RWPE2 (cell line): Measurements from ENCODE around the gene TSHZ2.

ENCODE experiments used
- ATAC-seq: fragments of 200-7000 bp; cut with Tn5 transposase; 3 replicates; pipeline ENCODE4 v1.9.1; 2021; ENCODE audit warnings: low read depth
- DNase-seq: peaks from one replicate; pipeline ENCODE4 v3.0.0-alpha.2; 2020; ENCODE audit warnings: low spot score
- H3K27ac ChIP-seq: fragments of 450-650 bp; 2 replicates; pipeline ENCODE4 v1.5.1; 2017; ENCODE audit warnings: mild to moderate bottlenecking; ENCODE audit not compliant: poor library complexity, severe bottlenecking
- H3K27me3 ChIP-seq: fragments of 250-450 bp; sonication (Bioruptor Pico); 2 replicates; pipeline ENCODE4 v1.5.1; 2021; ENCODE audit warnings: mild to moderate bottlenecking, moderate library complexity; ENCODE audit not compliant: insufficient read depth, poor library complexity, severe bottlenecking
- H3K36me3 ChIP-seq: fragments of 250-450 bp; sonication (Bioruptor Pico); 2 replicates; pipeline ENCODE4 v1.5.1; 2020; ENCODE audit warnings: low read depth, mild to moderate bottlenecking, moderate library complexity
- H3K4me1 ChIP-seq: fragments of 250-450 bp; sonication (Bioruptor Pico); 2 replicates; pipeline ENCODE4 v1.5.1; 2021; ENCODE audit warnings: mild to moderate bottlenecking, moderate library complexity; ENCODE audit not compliant: insufficient read depth, poor library complexity, severe bottlenecking
- H3K4me3 ChIP-seq: fragments of 250-450 bp; sonication (Bioruptor Pico); 2 replicates; pipeline ENCODE4 v1.5.1; 2021; ENCODE audit warnings: mild to moderate bottlenecking, moderate library complexity; ENCODE audit not compliant: severe bottlenecking
- H3K9me3 ChIP-seq: fragments of 250-450 bp; sonication (Bioruptor Pico); 2 replicates; pipeline ENCODE4 v1.5.1; 2021; ENCODE audit warnings: mild to moderate bottlenecking, moderate library complexity; ENCODE audit not compliant: severe bottlenecking
- TF ChIP-seq, protein P1 (sequence below): fragments of 450-650 bp; IDR thresholded peaks from one replicate; pipeline ENCODE4 v1.5.1; 2017; ENCODE audit warnings: mild to moderate bottlenecking, moderate library complexity; ENCODE audit not compliant: poor library complexity, severe bottlenecking

Gene TSHZ2

DNA sequence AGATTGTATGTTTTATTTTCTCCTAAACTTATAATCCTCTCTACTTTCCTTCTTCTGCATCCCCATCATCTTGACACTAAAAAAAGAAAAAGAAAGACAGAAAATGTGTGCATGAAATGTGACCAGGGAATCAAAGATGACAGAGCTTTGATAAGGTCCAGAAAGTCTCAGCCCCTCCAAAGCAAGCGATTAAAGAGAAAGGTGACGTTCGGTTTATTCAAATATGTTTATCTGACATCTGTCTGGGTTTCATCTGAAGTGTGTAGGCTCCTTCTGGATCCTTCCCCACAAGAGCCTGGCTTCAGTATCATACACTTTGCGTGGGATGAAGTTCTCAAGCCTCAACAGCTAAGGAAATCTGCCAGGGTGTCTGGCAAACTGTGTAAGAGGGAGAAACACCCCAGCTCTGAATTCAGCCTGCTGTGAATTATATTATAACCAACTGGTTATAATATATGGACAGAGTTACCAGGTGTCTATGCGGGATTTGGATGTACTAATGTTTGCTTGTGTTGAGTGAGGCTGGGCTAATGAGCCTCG, 358.5 kb downstream of the TSHZ2 start:
- Histone ChIP-seq H3K27ac (no peak overlapping the region), H3K4me3 (no peak overlapping the region), H3K36me3 (no peaks in the 10 kb centered on the region), H3K4me1 (peaks cover 7% of the 10 kb centered on the region), H3K9me3 (no peaks in the 10 kb centered on the region), H3K27me3 (no peaks in the 10 kb centered on the region)
- TF ChIP-seq, protein P1, sequence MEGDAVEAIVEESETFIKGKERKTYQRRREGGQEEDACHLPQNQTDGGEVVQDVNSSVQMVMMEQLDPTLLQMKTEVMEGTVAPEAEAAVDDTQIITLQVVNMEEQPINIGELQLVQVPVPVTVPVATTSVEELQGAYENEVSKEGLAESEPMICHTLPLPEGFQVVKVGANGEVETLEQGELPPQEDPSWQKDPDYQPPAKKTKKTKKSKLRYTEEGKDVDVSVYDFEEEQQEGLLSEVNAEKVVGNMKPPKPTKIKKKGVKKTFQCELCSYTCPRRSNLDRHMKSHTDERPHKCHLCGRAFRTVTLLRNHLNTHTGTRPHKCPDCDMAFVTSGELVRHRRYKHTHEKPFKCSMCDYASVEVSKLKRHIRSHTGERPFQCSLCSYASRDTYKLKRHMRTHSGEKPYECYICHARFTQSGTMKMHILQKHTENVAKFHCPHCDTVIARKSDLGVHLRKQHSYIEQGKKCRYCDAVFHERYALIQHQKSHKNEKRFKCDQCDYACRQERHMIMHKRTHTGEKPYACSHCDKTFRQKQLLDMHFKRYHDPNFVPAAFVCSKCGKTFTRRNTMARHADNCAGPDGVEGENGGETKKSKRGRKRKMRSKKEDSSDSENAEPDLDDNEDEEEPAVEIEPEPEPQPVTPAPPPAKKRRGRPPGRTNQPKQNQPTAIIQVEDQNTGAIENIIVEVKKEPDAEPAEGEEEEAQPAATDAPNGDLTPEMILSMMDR = no peak
- ATAC-seq (peak; percentile 6; the same call in 1 of the 3 replicates), DNase-seq (no peak)

DNA sequence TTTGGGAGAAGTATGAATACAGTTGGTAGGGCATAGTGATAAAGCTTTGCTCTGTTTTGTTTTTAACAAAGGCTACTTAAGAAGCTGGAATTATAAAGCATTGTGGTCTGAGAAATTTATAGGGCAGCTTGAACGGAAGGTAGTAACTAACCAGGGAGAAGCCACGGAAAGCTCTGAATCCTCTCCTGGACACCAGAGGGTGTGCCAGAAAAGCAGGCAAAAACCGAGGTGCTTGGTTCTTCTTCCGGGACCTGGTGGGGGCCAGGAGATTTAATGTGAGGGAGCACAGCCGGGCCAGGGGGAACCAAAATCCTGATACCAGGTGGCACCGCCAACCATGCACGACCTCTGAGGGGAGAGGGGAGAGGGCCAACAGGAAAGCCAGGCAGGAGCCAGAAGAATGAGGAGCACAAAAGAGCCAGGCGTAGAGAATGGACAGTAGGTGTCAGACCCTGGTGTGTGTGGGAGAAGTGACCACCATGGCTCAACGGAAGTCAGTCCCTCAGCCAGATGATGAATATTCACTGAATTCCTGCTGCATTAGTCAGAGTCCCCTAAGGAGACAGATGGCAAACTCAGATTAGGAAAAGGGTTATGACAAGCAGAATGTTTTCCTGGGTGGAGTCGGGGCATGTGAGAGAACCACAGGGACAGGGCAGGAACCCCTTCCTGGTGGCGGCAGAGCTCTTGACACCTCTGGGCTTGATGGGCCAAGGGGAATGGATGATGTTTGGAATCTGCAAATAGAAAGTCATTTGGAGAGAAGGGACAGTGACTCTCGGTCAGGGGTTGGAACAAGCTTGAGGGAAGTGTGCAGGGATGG, 359.2 kb downstream of the TSHZ2 start:
- no peaks in the 10 kb centered on the region for H3K27me3 ChIP-seq

DNA sequence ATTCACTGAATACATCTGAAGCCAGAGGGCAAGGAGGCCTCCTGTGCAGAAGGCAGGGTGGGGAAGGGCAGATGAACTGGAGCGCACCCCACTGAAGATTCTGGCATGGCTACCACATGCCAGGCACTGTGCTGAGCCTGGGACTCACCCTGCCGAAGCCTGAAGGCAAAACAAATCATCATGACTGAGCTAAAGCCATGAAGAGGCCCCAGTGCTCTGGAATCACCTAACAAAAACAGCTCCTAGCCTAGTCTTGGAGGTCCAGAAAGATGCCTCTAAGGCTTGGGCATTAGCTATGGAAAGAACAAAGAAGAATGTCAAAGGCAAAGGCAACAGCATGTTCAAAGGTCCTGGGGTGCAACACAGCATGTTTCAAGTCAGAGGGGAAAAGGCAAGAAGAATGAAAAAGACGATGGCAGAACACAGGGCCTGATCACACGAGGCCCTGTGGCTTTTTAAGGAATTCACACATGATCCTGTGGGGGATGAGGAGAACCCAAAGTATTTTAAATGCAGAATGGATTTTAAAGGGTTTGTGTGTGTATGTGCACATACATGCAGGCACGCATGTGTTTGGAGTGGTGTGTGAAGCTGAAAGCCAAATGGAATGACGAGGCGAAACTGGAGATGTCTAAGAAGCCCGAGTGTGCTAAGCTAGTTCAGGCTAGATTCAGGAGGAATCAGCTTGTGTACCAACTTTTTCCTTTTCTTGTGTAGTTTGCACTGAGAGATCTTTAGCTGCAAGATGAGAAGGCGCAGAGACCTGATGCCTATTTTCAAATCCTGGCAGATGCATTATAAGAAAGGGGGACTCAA, 360.1 kb downstream of the TSHZ2 start:
- Histone ChIP-seq H3K4me3 (no peak overlapping the region), H3K9me3 (no peaks in the 10 kb centered on the region), H3K27me3 (no peaks in the 10 kb centered on the region), H3K36me3 (no peaks in the 10 kb centered on the region), H3K27ac (no peak overlapping the region), H3K4me1 (peaks cover 7% of the 10 kb centered on the region)
- DNase-seq (no peak), ATAC-seq (no peak)
- TF ChIP-seq, protein P1 = no peak

More for the DNA sequence above, 359.2 kb downstream of the TSHZ2 start:
- Histone ChIP-seq H3K4me3 (no peak overlapping the region), H3K27ac (no peak overlapping the region), H3K36me3 (no peaks in the 10 kb centered on the region), H3K9me3 (no peaks in the 10 kb centered on the region), H3K4me1 (peaks cover 7% of the 10 kb centered on the region)
- ATAC-seq (peak; percentile 79), DNase-seq (no peak)
- TF ChIP-seq, protein P1 = no peak

DNA sequence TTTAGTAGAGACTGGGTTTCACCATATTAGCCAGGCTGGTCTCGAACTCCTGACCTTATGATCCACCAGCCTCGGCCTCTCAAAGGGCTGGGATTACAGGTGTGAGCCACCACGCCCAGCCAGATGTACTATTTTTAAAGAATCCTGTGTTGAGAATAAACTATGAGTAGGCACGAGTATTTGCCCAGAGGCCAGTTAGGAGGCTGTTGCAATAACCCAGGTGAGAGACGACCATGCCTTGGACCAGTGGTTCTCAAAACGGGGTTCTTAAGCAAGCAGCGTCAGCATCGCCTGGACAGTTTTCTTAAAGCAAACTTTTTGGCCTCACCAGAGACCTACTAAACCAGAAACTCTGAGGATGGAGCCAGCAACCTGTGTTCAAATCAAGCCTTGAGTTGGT, 362.7 kb downstream of the TSHZ2 start:
- Histone ChIP-seq H3K4me3 (no peak overlapping the region), H3K27ac (no peak overlapping the region), H3K4me1 (peaks cover 7% of the 10 kb centered on the region), H3K36me3 (no peaks in the 10 kb centered on the region), H3K9me3 (no peaks in the 10 kb centered on the region), H3K27me3 (no peaks in the 10 kb centered on the region)
- no peak for ATAC-seq
- DNase-seq = no peak
- TF ChIP-seq, protein P1 = no peak
